ENCODE measurements around the gene GRM3.

- TF ChIP-seq SRF (IDR thresholded peaks at IDR 0.05; ENCODE audit: low read depth, low read length) (no peak), SIN3A (conservative IDR thresholded peaks at IDR 0.05 in 1 of 2, IDR thresholded peaks at IDR 0.05 in 1 of 2; ENCODE audit: low read depth in 1 of 2, low read length in 2 of 2) (no peak), TAF1 (IDR thresholded peaks at IDR 0.05; ENCODE audit: low read depth, low read length) (no peak), CTCF (IDR thresholded peaks at IDR 0.05; ENCODE audit: control extremely low read depth in 1 of 3, insufficient read depth in 1 of 3, low read depth in 1 of 3, low read length in 3 of 3) (no peak), TCF12 (IDR thresholded peaks at IDR 0.05; ENCODE audit: low read depth, low read length) (no peak), MAFK (IDR thresholded peaks at IDR 0.05; ENCODE audit: low read depth, low read length) (no peak), CBX5 (IDR thresholded peaks at IDR 0.05; ENCODE audit: low read depth, low read length) (no peak)
Observed at GRCh38 chr7:86748201-86748600, 104.5 kb downstream of the GRM3 start.

Measured in H1 (cell line).